Kidney epithelial cell (primary cell): ENCODE results near the gene EFCAB8. TPM values are rescaled to one million over a fixed set of nuclear protein-coding genes. Genes with fewer than 3 reads are reported as not detected.

ENCODE experiments used
- DNase-seq: peaks from one replicate; pipeline ENCODE4 v3.0.0-alpha.2; 2010; ENCODE audit warnings: low read depth
- H3K27me3 ChIP-seq: 2 replicates; pipeline ENCODE4 v1.6.0; 2011; ENCODE audit warnings: low read length; ENCODE audit not compliant: control insufficient read depth, insufficient read depth
- H3K36me3 ChIP-seq: 2 replicates; pipeline ENCODE4 v1.5.1; 2011; ENCODE audit warnings: low read length; ENCODE audit not compliant: control insufficient read depth, insufficient read depth
- H3K4me3 ChIP-seq: 2 replicates; pipeline ENCODE4 v1.5.1; 2011; ENCODE audit warnings: low read depth, mild to moderate bottlenecking, control low read depth, low read length
- total RNA-seq: library from RNA; depleted of rRNA; stranded (reverse); fragments of >200 nt; gene quantifications from 2 replicates; pipeline ENCODE4 v1.2.3, GENCODE V29; 2015
- TF ChIP-seq, protein P1 (sequence below): IDR thresholded peaks from 2 replicates; pipeline ENCODE4 v1.5.1; 2011; ENCODE audit warnings: mild to moderate bottlenecking, moderate library complexity, low read length, control low read depth, inconsistent platforms; ENCODE audit not compliant: insufficient read depth, poor library complexity, severe bottlenecking

EFCAB8 gene
- total RNA-seq, 1 donor from 2014 or later: not detected

DNA sequence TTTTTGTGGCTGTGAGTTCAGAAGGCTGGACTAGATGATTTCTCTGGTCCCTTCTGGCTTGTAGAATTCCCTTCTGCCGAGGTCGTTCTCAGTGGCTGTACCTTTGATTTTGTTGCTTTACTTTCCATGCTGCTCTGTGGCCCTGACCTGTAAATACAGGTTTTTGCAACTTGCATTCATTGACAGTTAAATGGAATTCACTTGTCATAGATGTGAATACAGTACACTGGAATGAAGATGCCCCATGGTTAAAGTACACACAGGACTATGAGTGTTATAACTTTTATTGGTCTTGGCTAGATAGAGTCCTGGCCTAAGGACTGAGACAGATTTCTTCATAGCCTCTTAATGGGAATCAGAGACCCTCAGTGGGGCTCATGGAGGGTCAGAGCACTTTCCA lies 12.9 kb upstream of the EFCAB8 start:
- H3K27me3 ChIP-seq: no peaks in the 10 kb centered on the region
- no peak overlapping the region for H3K4me3 ChIP-seq
- H3K36me3 ChIP-seq: peaks cover 6% of the 10 kb centered on the region
- TF ChIP-seq, protein P1, sequence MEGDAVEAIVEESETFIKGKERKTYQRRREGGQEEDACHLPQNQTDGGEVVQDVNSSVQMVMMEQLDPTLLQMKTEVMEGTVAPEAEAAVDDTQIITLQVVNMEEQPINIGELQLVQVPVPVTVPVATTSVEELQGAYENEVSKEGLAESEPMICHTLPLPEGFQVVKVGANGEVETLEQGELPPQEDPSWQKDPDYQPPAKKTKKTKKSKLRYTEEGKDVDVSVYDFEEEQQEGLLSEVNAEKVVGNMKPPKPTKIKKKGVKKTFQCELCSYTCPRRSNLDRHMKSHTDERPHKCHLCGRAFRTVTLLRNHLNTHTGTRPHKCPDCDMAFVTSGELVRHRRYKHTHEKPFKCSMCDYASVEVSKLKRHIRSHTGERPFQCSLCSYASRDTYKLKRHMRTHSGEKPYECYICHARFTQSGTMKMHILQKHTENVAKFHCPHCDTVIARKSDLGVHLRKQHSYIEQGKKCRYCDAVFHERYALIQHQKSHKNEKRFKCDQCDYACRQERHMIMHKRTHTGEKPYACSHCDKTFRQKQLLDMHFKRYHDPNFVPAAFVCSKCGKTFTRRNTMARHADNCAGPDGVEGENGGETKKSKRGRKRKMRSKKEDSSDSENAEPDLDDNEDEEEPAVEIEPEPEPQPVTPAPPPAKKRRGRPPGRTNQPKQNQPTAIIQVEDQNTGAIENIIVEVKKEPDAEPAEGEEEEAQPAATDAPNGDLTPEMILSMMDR: no peak
- DNase-seq: no peak

GRCh38 chr20:32846852-32847251 lies 11.9 kb upstream of the EFCAB8 start:
- TF ChIP-seq, protein P1: no peak
- no peaks in the 10 kb centered on the region for H3K27me3 ChIP-seq
- H3K36me3 ChIP-seq: peaks cover 6% of the 10 kb centered on the region
- no peak overlapping the region for H3K4me3 ChIP-seq
- DNase-seq: no peak

GRCh38 chr20:32847964-32848363 lies 10.8 kb upstream of the EFCAB8 start:
- TF ChIP-seq, protein P1: no peak
- DNase-seq: no peak
- H3K36me3 ChIP-seq: peaks cover 4% of the 10 kb centered on the region
- H3K4me3 ChIP-seq: no peak overlapping the region
- H3K27me3 ChIP-seq: no peaks in the 10 kb centered on the region

DNA sequence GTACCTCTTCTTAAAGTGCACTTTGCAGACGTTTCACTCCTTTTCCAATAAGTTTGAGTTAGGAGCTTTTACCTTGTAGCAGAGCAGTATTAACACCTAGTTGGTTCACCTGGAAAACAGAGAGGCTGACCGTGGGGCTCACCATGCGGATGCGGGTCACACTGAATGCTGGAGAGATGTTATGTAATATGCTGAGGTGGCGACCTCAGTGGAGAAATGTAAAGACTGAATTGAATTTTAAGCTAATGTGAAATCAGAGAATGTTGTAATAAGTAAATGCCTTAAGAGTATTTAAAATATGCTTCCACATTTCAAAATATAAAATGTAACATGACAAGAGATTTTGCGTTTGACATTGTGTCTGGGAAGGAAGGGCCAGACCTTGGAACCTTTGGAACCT lies 9.9 kb upstream of the EFCAB8 start:
- DNase-seq: no peak
- Histone ChIP-seq H3K4me3 (no peak overlapping the region), H3K36me3 (peaks cover 4% of the 10 kb centered on the region), H3K27me3 (no peaks in the 10 kb centered on the region)
- TF ChIP-seq, protein P1: no peak

- Histone ChIP-seq H3K36me3 (peaks cover 4% of the 10 kb centered on the region), H3K4me3 (no peak overlapping the region), H3K27me3 (no peaks in the 10 kb centered on the region)
- TF ChIP-seq, protein P1: no peak
- DNase-seq: no peak
Observed at GRCh38 chr20:32849577-32849976, 9.1 kb upstream of the EFCAB8 start.

DNA sequence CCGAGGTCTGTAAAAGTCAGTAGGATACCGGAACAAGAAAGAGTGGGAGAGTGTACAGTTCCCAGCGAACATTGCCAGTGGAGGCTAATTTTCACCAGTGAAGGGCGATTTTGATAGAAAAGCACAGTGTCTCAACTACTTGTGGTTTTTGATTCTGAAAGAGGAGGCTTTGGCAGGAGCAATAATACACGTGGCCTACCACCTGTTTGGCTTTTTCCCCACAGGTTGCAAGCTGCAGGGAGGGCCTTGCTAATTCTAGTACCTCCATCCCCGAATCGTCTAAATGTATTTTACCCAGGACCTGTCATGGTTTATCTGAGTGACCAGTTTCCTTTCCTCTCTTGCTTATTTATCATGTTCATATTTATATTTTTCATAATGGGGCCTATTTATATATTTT lies 3.3 kb upstream of the EFCAB8 start:
- no peak for DNase-seq
- TF ChIP-seq, protein P1: no peak
- Histone ChIP-seq H3K27me3 (no peaks in the 10 kb centered on the region), H3K4me3 (no peak overlapping the region), H3K36me3 (peaks cover 2% of the 10 kb centered on the region)
